Measurements from ENCODE around the gene PARD3. TPM values are rescaled to one million over a fixed set of nuclear protein-coding genes. Genes with fewer than 3 reads are reported as not detected.

The PARD3 gene
- total RNA-seq, 4 donors from 2014 or later = 30.9 to 54.6 (median 40.0) TPM

DNA sequence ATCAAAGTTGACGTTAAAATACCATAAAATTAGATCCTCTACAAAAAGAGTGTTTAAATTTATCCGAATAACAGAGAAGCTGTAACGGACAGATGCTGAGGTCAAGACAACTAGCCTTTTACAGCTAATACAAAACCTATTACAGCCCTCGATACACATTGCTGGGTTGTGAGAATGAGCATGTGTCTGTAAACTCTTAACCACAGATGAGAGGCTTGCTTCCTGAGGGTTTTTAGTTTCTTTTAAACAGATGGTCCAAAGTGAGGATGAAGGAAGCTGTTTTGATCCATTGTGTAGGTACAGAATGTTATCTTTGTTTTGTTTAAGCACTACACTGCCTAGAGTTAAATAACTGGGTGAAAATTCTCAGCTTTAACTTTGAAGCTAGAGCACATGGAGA is 578.2 kb downstream of the PARD3 start:
- no peak for ATAC-seq (ENCODE audit: low FRiP score)
- TF ChIP-seq, protein P1, sequence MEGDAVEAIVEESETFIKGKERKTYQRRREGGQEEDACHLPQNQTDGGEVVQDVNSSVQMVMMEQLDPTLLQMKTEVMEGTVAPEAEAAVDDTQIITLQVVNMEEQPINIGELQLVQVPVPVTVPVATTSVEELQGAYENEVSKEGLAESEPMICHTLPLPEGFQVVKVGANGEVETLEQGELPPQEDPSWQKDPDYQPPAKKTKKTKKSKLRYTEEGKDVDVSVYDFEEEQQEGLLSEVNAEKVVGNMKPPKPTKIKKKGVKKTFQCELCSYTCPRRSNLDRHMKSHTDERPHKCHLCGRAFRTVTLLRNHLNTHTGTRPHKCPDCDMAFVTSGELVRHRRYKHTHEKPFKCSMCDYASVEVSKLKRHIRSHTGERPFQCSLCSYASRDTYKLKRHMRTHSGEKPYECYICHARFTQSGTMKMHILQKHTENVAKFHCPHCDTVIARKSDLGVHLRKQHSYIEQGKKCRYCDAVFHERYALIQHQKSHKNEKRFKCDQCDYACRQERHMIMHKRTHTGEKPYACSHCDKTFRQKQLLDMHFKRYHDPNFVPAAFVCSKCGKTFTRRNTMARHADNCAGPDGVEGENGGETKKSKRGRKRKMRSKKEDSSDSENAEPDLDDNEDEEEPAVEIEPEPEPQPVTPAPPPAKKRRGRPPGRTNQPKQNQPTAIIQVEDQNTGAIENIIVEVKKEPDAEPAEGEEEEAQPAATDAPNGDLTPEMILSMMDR (IDR thresholded peaks at IDR 0.05) = no peak
- DNase-seq (ENCODE audit: low spot score) = no peak

DNA sequence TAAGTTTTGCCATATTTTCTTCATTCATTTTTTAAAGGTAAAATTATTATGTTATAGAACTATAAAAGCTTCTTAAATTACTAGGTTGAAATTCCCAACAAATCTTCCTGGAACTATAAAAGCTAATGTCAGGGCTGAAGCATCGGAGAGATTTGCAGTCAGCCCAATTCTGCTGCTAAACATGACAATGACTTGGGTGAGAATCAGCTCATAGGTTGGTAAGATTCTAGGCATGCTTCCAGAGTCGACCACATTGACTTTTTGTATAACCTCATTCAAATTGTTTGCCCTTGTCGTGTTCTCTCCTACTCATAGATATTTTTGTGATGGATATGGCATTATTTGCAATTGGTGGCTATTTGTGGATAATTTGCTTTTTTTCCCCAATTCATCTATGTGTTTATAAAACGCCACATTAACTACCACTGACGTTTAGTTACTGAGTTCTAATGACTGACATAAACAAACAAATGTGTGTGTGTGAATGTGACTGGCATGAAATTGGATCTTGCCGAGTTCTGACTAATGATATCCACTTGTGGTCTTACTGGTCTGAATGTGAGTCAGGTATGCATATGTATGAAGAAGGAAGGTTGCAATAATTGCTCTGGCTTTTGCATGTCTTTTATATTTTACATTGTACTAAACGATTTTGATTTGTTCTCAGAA is 579.8 kb downstream of the PARD3 start:
- DNase-seq (ENCODE audit: low spot score) = no peak
- ATAC-seq (ENCODE audit: low FRiP score) = no peak
- TF ChIP-seq, protein P1 (IDR thresholded peaks at IDR 0.05) = no peak

DNA sequence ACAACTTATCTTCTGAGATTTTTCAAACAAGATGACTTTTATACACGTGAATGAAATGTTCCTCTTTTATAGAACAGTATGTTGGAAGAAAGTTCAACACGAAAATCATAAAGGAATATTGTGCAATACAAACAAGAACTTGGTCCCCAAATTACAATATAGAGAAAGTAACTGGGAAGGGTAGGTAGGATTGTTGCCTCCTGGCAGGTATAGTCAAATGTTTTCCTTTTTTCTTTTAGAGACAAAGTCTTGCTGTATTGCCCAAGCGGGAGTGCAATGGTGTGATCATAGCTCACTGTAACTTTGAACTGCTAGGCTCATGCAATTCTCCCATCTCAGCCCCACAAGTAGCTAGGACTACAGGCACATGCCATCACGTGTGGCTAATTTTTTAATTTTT is 582.6 kb downstream of the PARD3 start:
- no peak for DNase-seq (ENCODE audit: low spot score)
- TF ChIP-seq, protein P1 (IDR thresholded peaks at IDR 0.05) = no peak
- ATAC-seq (ENCODE audit: low FRiP score) = no peak

DNA sequence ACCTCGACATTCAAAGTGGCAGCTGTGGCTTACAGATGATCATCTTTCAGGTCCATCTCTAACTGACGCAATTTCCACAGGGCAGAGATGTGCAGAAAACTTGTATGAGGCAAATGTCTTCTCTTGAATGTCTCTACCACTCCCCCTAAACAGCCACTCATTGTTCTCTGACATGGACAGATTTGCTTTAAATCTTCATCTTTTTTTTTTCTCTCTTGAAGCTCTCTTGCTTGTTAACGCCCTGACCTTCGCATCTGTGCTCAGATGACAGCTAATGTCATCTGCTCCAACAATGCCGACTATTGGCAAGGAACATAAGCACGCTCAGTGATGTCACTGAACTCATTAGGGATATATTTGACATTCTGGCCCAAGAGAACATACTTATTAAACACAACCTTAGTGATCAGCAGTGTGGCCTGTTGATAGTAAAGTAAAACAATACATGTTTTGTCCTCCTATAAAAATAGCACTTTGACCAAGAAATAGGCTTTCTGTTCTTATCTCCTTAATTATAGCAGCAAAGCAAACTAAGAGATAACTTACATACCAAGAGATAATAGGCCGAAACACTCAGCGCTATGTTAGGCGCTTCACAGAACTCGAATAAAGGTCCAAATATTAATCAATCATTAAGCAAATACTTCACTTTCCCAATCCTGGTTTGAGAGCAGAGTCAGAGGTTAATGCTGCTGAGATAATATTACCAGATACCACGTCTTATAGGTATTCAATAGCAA is 583.5 kb downstream of the PARD3 start:
- no peak for DNase-seq (ENCODE audit: low spot score)
- no peak for ATAC-seq (ENCODE audit: low FRiP score)
- TF ChIP-seq, protein P1 (IDR thresholded peaks at IDR 0.05) = no peak

DNA sequence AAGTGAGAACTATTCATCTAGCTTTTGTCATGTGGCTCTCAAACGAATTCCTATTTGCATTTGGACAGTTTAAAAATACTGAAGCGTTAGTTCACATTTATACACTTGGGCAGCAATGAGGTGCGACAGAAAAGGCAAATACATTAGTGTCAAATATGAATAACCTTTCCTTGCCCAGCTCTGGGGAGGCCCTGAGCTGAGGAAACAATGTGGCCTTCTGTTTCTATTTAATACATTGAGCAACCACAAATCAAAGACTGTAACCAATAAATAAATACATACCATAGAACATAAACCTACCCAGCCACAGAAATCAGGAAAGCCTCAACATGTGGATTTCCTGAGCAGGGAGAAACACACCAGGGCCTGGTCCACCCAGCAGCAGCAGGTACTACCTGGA is 585.2 kb downstream of the PARD3 start:
- ATAC-seq (ENCODE audit: low FRiP score) (no peak), DNase-seq (ENCODE audit: low spot score) (no peak)
- TF ChIP-seq, protein P1 (IDR thresholded peaks at IDR 0.05) = no peak

DNA sequence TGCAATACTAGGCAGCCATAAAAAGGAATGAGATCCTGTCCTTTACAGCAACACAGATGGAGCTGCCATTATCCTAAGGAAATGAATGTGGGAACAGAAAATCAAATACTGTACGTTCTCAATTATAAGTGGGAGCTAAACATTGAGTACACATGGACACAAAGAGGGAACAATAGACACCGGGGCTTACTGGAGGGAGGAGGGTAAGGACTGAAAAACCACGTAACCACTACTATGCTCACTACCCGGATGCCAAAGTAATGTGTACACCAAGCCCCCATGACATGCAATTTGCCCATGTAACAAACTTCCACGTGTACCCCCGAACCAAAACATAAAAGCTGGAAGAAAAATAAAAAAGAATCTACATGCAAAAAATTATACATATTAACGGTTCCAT is 587.0 kb downstream of the PARD3 start:
- ATAC-seq (ENCODE audit: low FRiP score) (no peak), DNase-seq (ENCODE audit: low spot score) (no peak)
- TF ChIP-seq, protein P1 (IDR thresholded peaks at IDR 0.05) = no peak

DNA sequence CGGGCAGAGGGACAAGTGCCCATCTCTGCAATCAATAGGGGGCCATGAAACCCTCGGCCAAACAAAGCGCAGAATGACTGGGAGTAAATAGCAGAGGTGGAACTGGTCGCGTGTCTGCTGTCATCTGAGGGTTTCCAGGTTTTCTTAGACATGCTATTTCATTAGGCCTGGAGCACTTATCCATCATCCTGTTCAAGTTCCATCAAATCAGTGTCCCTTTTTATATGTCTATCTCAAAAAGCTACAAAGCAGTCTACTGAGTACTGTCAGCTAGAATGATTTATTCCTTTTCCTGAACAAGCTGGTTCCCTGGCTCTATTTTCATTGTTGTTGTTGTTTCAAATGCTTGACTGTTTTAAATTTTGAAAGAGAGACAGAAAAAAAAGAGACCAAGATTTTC is 590.5 kb downstream of the PARD3 start:
- DNase-seq (ENCODE audit: low spot score) (no peak), ATAC-seq (ENCODE audit: low FRiP score) (no peak)
- TF ChIP-seq, protein P1 (IDR thresholded peaks at IDR 0.05) = no peak
